ENCODE data around the gene SEMA3C.

SEMA3C gene

DNA sequence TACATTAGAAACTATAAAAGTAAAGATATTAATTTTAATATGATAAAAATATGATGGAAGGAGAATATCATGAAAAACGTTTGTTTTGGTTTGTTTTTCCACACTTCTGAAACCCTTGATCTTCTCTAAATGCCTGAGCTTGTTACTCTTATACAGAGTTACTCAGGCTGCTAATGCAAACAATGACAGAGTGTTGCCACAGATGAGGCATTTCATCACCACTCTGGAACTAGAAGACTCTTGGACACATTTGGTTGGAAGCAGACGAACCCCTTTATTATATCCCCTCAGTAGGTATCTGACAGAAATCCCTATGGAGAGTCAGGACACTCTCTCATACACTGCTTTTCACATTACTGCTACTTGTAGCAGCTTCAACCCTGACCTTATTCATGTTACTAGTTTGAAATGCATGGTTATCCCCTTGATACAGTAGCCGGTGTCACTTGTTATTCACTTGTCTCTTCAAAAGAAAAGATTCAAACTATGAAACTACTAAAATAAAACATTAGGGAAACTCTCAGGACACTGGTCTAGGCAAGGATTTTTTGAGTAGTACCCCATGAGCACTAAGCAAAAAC lies 66.9 kb downstream of the SEMA3C start:
- no peak for DNase-seq (ENCODE audit: low read depth in 2 of 2)

DNA sequence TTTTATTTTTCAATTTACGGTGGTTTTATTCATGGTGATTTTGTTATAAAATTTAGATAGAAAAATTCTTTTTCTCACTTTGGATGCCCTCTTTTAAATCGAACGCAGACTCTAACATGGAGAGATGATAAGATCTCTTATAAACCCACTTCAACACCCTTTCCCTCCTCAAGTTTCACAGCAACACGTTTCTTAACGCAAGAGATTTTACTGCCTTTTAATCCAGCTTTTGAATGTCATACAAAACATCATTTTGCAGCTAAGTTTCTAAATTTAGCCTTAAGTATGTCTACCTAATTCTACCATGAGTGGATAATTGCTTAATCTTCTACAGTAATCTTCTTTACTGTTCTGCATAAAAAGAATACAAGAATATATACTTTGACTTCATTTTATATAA lies 70.0 kb downstream of the SEMA3C start:
- DNase-seq (ENCODE audit: low read depth in 2 of 2), result no peak

DNA sequence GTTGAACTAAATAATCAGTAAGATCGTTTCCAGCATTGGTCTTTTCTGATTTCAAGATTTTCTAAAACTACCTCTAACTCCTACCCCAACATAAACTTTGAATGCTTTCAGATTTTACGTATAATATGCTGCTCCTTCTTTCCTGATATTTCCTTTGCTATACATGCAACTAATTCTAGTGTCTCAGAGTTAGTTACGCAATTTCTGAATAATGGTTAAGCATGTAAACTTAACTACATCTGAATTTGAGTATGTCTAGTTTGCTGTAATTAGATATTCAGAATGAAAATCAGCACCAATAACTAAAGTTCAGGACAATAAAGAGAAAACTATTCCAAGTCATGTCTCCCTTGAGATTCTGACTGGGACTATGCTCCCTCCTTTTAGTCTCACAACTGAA lies 71.0 kb downstream of the SEMA3C start:
- no peak for DNase-seq (ENCODE audit: low read depth in 2 of 2)

DNA sequence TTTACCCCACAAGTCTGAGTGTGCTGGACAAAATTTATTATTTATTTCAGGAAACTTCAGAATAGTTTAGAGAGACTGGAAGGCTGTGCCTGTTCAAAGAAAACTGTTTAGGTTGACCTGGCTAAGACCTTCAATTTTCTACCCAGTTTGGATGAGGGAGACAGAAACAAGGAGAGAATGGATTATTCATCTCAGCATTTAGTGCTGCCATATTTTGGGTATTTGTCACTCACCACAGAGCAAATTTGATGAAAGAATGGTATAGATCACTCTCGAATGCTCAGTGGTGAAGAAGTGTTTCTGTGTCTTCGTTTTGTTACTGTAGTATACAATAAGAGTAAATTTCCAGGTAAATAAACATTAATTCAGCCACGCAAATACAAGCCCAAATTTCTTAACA lies 71.8 kb downstream of the SEMA3C start:
- no peak for DNase-seq (ENCODE audit: low read depth in 2 of 2)

DNA sequence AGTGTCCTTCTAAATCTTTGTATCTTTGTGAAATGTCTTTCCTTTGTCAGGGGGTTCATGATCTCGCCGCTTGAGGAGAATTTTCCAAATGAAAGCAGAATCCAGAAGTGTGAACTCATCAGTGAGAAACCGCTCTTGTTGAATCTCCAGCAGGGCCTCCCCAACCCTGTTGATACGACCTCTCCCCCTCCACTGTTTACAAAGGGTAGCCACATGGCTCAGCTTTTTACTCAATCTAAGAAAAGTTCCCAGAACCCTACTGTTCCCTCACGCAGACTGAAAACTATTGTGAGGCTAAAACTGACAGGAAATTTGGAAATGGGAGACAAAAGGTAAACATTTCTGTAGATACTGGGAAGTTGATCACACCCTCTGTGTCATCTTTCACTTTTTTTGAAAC lies 73.9 kb downstream of the SEMA3C start:
- DNase-seq (ENCODE audit: low read depth in 2 of 2), result no peak

DNA sequence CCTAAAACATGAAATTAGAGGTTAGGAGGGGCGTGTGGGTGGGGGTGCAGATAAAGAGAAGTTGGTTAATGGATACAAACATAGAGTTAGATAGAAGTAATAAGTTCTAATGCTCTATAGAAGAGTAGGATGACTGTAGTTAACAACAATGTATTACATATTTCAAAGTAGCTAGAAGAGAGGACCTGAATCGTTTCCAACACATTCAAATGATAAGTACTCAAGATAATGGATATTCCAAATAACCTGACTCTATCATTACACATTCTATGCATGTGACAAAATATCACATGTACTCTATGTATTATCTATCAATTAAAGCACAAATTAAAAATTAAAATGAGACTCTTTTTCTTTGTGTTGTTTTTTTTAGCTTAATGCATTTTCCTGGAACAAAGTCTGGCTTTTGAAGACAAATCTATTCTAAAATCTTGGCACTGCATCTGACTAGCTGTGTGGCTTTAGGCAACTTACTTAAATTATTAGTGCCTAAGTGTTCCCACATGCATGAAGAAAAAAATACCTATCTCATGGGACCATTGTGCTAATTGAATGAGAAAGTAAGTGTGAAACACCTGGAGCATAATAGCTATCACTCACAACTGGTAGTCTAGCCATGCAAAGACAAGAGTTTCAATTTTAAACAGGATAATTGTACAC lies 75.7 kb downstream of the SEMA3C start:
- no peak for DNase-seq (ENCODE audit: low read depth in 2 of 2)

DNA sequence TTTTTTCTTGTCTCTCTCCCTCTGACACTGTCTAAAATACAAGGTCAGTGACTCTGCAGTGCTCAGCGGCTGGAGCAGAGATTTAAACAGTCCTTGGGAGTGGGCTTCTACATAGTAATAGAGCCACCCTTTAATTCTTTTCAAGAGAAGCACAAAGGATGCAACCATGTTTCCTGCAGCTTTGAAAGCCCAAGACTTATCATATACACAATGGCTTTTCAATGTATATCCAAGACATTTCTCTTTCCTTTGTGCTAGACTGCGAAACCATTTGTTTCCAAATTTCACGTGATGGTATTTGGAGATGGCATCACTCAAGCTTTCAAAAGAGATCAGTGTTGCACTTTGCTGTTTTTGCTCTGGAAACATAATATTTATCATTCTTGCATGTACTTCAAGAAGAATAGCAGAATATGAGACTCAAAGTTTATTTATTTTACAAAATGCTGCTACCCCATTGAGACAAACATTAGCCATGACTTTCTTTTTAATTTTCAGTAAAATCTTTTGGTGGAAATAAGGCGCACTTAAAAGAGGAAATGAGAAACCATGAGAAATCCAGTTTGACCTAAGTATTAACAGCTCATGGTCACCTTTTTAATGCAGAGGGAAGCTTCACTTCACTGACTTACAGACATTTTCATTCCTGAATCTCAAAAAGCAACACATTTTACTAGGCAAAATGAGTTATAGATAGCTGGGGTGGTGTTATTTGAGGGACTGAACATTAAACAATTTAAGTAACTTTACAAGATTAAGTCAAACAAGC lies 76.6 kb downstream of the SEMA3C start:
- no peak for DNase-seq (ENCODE audit: low read depth in 2 of 2)

DNA sequence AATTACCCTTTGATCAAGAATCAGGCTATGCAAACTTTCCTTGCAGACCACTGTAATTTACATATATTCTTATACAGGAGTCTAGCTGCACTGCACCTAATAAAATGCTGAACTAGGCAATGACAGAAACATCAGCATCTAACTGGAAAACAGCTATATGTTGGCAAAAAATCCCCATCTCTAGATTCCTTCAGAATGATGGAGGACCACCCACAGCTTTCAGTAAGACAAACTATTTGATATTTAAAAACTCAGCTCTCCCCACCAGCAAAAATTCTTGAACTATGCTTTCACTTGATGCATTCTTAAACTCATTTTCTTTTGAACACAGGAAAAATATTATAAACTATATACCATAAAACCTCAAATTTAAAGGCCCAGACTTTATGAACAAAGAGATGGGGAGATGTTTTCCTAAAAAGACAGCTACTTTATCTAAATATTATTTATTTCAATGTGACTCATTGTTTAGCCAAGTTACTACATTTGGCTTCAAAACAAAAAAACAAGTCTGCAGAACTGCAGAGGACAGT lies 77.4 kb downstream of the SEMA3C start:
- no peak for DNase-seq (ENCODE audit: low read depth in 2 of 2)

DNA sequence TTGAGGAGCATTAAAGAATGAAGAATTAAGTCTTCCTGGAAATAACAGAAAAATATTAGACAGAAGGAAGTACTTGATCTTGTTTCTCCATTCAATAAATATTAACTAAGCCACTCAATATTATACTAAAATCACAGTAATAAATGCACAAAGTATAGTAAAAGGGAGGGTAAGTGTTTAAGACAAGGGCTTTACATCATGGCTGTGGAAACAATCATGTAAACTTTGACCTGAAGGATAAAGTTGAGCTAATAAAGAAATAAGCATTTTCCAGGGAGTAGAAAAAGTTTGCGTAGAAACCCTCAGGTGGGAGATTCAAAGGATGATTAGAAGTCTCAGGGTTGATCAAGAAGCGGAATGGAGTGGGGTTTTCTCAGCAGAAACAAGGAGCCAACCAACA lies 78.2 kb downstream of the SEMA3C start:
- no peak for DNase-seq (ENCODE audit: low read depth in 2 of 2)

DNA sequence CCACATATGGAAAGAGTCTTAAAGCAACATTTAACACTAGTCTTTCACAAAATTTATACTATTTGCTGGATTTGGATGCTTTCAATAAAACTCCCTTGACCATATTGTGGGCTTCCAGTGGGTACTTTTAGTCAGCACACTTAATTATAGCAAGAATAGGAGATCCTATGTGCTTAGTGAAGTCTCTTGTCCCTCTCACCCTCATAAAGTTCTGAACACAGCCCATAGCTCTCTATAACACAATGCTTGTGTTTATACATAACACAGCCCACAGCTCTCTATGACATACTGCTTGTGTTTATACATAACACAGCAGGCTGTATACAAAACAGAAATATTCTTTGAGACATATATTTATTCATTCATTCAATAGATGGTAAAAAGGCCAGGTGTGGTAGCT lies 79.0 kb downstream of the SEMA3C start:
- no peak for DNase-seq (ENCODE audit: low read depth in 2 of 2)

DNA sequence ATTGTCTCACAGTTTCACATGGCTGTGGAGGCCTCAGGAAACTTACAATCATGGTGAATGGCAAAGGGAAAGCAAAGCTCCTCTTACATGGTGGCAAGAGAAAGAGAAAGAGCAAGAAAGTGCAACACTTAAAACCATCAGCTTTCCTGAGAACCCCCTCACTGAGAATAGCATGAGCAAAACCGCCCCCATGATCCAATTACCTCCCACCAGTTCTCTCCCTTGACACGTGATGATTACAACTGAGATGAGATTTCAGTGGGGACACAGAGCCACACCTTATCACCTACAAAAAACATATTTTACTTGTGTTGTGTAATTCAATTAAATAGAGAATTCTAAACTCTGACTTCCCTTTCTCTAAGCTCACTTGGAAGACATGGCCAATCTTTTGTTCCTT lies 80.2 kb downstream of the SEMA3C start:
- no peak for DNase-seq (ENCODE audit: low read depth in 2 of 2)

DNA sequence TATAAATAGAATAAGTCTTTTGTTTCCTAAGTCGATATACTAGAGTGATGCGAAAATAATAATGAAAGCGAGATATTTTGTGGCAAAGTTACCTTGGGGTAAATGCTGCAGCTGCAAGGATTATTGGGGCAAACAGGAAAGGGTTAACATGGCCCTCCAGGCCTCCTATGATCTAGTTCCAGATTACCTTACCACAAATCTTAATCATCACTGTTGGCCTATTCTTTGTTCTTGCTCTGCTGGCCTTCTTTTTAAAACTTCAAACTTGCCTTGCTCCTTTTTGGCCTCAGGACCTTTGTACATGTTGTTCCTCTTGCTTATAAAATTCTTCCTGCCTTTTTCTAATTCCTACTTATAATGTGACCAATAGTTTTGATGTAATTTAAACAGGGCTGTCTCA lies 81.5 kb downstream of the SEMA3C start:
- DNase-seq (ENCODE audit: low read depth in 2 of 2), result no peak

DNA sequence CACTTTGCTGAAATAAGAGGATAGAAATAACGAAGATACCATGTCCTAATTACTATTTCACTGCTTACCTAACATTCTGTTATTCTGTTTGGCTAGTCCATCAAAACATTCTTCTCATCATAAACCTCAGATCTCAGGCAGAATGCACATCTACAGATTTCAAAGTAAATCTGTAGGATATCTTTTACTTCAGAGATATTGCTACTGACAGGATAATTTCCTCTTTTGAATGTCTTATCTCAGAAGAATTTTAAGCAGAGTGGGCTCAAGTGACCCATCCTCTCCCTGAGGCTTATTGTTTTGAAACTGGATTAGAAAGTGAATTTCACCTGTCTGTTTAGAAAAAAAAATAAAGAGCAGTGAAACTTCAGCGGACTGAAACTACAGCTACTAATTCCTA lies 83.6 kb downstream of the SEMA3C start:
- DNase-seq (ENCODE audit: low read depth in 2 of 2), result no peak

DNA sequence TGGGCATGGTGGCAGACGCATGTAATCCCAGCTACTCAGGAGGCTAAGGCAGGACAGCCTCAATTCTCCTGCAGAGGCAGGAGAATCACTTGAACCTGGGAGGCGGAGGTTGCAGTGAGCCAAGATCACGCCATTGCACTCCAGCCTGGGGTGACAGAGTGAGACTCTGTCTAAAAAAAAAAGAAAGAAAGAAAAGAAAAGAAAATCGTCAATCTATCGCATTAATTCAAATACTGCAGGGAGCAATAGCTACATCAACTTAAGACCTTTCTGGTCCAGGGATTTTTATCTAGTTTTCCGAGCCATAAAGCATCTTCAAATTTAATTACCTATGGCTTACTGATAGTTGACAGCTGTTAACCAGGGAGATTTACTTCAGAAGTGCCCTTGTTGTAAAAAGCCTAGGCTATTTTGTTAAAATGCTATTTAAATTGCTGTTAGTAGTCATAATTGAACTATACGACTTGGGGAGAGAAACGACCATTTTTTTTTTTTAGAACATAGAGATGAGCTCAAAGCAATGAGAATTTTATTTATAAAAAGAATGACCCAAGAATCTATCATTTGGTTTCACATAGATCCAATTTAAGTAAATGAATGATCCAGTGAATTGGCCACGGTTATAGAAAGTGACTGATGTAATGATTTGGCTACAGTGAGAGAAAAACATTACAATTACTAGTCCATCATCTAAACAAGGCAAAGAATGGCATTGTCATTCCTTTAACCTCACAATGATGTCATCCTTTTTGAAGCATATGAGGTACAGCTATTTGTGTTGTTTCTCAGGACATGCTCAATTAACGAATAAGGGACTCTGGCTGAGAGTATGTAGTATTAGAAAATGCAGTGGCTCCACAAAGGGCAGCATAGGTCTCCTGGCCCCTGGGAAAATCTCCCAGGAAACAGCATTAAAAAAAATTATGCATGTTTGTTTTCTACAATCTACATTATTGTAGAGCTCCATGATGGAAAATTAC lies 85.3 kb downstream of the SEMA3C start:
- no peak for DNase-seq (ENCODE audit: low read depth in 2 of 2)

DNA sequence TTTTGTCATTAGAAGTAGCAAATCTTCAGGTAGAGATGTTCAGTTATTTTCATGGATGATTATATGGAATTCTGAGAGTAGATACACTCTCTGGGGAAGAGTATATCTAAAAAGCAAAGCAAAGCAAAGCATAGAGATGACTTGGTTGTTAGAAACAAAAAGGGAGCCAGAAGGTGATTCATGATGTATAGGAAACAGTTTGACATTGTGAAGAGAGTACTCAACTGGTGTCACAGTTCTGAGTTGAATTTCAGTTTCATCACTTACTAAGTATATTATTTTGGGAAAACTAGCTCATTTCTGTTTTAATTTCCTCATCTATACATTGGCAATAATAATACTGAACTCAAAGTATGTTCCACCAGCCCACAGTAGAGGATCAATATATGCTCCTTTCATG lies 86.8 kb downstream of the SEMA3C start:
- no peak for DNase-seq (ENCODE audit: low read depth in 2 of 2)

DNA sequence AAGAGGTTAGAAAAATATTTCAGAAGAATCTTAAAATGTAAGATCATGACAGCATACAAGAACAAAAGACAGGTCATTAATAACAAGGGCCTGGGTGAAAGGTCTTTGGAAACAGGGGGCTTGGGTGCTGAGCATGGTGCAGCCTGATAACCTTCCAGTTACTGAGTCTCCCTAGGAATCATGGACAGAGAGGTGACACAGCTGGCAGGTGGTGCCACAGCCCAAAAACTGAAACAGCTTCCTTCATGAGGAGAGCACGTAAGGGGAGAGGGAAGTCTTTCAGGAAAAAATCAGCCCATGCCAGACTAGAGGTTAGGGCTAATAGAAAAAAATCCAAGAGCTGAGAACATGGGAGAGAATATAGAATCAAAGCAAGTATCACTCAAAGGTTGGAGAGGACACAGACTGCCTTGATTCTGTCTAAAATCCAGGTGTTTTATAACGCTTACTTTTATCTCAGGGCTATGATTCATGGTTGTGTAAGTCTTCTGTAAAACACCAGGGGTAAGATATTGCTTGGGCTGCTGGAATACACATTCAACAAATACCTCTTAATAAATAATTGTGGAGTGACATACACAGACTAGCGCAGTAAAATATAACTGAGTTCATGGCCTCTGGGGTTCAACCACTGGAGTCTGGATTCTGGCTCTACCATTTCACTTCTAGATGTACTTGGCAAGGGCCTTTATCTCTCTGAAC lies 88.1 kb downstream of the SEMA3C start:
- no peak for DNase-seq (ENCODE audit: low read depth in 2 of 2)

DNA sequence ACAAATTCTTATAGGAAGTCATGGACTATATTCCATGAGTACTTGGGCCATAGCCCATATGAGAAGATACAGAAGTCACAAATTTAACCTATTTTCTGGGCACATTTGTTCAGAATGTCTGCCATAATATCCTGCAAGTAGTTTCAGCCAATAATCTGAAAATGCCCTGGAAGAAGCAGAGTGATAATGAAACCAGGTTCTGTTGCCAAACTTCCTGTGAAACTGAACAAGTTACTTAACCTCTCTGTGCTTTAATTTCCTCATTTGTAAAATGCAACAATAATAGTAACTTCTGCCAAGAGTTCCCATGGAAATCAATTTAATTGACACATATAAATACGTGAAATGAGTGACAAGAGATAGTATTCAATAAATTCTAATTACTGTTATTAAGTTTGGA lies 88.8 kb downstream of the SEMA3C start:
- no peak for DNase-seq (ENCODE audit: low read depth in 2 of 2)

DNA sequence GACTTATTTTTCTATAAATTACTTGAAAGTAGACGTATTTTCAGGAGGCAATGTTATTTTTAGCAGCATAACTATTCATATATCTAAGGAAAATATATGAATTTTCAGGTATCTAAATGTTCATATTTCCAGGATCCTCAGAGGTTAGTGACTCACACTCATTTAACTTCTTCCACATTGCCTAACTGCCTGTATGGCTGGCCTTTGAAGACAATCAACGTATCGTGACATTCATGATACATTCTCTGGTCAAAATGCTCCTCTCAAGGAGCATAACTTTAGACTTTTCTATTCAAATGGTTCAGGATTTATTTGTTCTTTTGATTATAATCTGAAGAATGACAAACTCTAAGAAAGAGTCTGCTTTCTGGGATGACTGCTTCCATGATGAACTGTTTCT lies 89.3 kb downstream of the SEMA3C start:
- no peak for DNase-seq (ENCODE audit: low read depth in 2 of 2)

DNA sequence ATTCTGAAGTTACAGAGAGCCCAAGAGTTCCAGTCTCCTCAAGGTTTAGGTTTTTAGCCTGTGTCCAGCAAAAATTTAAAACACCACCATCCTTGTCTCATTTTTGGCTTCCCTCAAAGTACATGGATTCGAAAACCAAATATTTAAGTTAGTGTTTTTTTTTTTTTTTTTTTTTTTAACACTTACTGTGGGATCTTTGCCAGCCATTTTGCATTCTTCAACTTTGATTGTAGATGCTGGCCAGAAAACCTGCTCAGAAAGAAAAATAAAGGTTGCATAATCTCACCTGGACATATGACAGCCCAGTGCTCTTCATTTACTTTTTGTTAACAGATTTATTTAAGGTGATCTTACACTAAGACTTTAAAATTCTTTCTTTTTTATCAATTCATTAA lies 91.6 kb downstream of the SEMA3C start:
- no peak for DNase-seq (ENCODE audit: low read depth in 2 of 2)

DNA sequence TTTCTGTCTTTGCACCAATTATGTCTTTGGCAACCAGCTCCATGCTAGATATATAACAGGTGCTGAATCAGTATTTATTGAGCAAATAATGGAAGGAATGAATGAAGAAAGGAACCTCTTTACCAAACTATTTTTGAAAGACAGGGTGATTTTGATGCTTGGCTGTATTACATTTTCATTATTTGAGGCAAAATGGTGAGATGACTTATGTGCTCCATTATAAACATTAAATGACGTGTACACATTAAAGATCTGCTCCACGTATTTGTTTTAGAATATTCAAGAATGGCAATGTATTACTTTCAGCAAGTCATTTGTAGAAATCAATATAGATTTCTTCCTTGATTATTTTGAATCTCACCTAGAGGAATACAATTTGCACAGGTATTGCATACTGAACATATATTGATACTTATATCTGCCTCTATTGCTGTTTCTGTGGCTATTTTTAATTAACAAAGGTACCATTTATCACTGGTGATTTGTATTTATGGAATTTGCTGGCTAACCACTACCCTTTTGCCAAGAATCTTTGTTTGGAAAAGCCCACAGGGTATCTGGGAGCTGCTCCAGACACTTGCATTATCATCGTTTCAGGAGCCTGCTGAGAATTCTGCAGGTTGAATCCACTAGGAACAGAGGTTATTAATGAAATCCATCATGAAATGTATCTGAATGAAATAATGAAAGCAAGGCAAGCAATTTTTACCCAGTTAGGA lies 92.2 kb downstream of the SEMA3C start:
- no peak for DNase-seq (ENCODE audit: low read depth in 2 of 2)

DNA sequence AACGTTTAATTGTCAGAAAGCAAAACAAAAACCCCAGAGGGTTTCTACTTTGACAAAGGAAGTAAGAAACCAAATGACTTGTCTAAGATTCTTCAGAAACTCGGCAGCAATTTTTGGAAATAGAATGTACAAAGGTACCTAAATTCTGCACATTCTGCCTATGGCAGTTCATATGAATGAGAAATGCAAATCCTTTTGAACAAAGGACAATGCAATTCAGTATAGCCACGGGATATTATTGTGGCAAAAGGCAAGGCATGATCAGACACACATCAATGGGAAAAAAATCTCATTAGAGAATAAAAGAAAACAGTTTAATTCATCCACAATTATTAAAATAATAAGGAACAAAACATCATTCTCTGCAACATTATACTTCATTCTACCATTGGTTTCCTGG lies 93.4 kb downstream of the SEMA3C start:
- no peak for DNase-seq (ENCODE audit: low read depth in 2 of 2)
